ENCODE results near the gene OR11H1. TPM values are rescaled to one million over a fixed set of nuclear protein-coding genes. Genes with fewer than 3 reads are reported as not detected.
A peak's percentile ranks its signal among the peaks of the same experiment; 100 is the strongest.
"Not testable (repeated sequence)": the region's sequence is repeated elsewhere in the genome, so short reads cannot be mapped to it uniquely, and the experiment has no call there.

OR11H1 gene, protein sequence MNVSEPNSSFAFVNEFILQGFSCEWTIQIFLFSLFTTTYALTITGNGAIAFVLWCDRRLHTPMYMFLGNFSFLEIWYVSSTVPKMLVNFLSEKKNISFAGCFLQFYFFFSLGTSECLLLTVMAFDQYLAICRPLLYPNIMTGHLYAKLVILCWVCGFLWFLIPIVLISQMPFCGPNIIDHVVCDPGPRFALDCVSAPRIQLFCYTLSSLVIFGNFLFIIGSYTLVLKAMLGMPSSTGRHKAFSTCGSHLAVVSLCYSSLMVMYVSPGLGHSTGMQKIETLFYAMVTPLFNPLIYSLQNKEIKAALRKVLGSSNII
- not detected for total RNA-seq

DNA sequence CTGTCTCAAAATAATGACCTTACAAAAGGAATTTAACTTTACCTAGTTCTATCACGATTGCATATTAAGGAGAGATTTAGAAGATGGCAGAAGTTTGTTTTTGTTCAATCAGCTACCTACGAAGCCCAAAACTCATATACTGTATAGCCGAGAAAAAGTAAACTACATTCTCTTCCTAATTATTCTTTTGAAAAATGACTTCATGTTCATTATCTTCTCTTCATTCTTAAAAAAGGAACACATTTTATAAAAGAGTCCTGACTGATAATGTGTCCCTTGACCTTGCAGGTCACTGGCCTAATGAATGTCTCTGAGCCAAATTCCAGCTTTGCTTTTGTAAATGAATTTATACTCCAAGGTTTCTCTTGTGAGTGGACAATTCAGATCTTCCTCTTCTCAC lies at the start of gene OR11H1:
OR11H1 (plus strand) TSS at position 301 of the 400 bp plus-strand sequence; CDS start at position 301, 0 bp downstream.
- not testable (repeated sequence) for H3K9me3 ChIP-seq, H3K36me3 ChIP-seq, H3K27me3 ChIP-seq, ATAC-seq, H3K27ac ChIP-seq, H3K4me1 ChIP-seq, H3K4me3 ChIP-seq
- no CpG with 5 or more reads among the region's 3 CpGs for WGBS, 2 donors (ENCODE audit: low coverage in 1 of 2)

DNA sequence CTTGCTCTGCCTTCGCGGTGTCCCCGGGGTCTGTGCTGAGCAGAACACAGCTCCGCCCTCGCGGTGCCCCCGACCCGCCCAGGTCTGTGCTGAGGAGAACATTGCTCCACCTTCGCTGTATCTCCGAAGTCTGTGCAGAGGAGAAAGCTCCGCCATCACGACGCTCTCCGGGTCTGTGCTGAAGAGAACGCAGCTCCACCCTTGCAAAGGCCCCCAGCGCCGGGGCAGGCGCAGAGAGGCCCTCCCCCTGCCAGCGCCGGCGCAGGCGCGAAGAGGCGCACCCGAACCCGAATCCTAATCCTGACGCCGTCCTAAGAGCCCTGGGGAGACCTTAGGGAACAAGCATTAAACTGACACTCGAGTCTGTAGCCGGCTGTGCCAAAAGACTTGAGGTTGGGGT lies 18.0 kb upstream of the OR11H1 start:
- not testable (repeated sequence) for H3K27me3 ChIP-seq, H3K4me1 ChIP-seq, H3K4me3 ChIP-seq, H3K36me3 ChIP-seq, H3K9me3 ChIP-seq, ATAC-seq, H3K27ac ChIP-seq
- no CpG with 5 or more reads among the region's 30 CpGs for WGBS, 2 donors (ENCODE audit: low coverage in 1 of 2)

DNA sequence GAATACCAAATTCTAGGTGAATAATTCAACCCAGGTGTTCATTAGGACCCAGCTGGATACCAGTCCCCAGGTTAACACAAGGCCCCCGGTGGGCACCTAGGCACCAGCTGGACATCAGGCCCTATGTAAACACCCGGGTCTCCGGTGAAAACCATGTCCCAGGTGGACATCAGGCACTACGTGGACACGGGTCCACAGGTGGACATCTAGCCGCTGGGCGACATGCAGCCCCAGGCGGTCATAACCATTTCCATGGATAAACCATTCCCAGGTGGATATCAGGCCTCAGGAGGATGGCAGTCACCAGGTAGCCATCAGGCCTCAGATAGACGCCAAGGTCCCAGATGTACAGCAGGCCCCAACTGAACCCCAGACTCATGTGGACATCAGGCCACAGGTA lies 12.1 kb upstream of the OR11H1 start:
- WGBS, 2 donors (ENCODE audit: low coverage in 1 of 2): no CpG with 5 or more reads among the region's 9 CpGs
- ATAC-seq: not testable (repeated sequence)

DNA sequence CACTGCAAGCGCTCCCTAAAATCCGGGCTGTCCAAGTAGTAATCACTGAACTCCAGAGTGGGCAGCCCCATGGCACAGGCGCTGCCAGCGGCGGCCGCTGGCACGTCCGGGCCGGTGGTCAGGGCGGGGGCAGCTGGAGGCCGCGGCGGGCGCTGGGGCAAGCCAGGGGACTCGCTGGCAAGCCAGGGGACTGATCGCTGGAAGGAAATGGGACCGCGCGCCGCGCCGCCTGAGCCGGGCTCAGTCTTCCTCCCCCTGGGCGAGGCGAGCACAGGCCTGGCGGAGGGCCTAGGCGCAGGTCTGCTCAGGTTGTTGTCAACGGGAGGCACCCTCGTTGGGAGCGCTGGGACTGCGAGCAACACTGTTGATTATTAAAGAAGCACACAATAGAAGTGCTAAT lies 25.8 kb downstream of the OR11H1 start:
- WGBS, 2 donors (ENCODE audit: low coverage in 1 of 2): no CpG with 5 or more reads among the region's 31 CpGs
- not testable (repeated sequence) for H3K36me3 ChIP-seq, H3K4me1 ChIP-seq, H3K4me3 ChIP-seq, H3K27ac ChIP-seq, H3K27me3 ChIP-seq, H3K9me3 ChIP-seq
- peak; percentile 39 for ATAC-seq

More for the DNA sequence above, 12.1 kb upstream of the OR11H1 start:
- H3K27me3 ChIP-seq, H3K27ac ChIP-seq, H3K4me1 ChIP-seq, H3K4me3 ChIP-seq, H3K9me3 ChIP-seq, H3K36me3 ChIP-seq: not testable (repeated sequence)

DNA sequence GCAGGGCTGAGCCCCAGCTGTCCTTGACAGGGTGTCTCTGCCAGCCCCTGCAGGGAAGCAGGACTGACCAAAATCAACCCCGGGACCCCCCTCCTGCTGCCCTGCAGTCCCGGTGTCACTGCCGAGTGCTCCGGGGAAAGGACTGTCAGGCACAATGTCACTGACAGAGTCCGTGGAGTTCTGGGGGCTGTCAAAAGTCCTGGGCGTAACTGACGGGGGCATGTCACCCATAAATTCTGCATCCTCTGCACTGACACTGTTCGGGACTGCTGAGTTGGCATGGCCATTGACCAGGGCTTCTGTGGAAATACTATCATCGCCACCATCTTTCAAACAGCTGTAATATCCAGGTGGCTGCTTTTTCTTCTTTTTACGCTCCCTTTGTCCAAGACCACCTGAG lies 35.5 kb downstream of the OR11H1 start:
- H3K27ac ChIP-seq, H3K4me1 ChIP-seq, H3K27me3 ChIP-seq, ATAC-seq, H3K4me3 ChIP-seq, H3K36me3 ChIP-seq, H3K9me3 ChIP-seq: not testable (repeated sequence)
- 85% methylated on average over 5 of the region's 10 CpGs; no CpG with 5 or more reads in 1 of the 2 donors for WGBS, 2 donors (ENCODE audit: low coverage in 1 of 2)

DNA sequence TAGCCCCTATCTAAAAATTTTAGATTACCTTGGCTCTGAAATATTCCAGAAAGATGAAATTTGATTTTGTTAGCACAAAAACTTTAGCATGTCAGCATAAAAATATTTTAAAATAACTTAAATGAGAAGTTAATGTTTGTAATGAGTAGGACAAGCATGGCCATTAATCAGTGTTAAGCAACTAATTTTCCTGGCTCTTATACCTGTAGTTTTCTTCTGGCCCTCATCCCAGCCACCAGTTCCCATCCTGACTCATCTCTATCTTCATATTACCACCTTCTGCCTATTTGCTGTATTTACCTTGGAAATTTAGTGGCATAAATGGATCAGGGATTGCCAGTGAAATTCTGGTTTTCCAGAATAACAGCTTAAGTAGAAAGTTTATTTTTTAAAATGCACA lies 37.1 kb downstream of the OR11H1 start:
- not testable (repeated sequence) for H3K4me3 ChIP-seq, H3K27me3 ChIP-seq, H3K4me1 ChIP-seq, ATAC-seq, H3K27ac ChIP-seq, H3K36me3 ChIP-seq, H3K9me3 ChIP-seq

Other genes with a start within 250 kb of the OR11H1 start
- gene POTEH, start 161.8 kb downstream of the OR11H1 start, total RNA-seq: not detected

All from gastroesophageal sphincter (tissue), 4 donors.